Left forelimb (tissue), 1 donor: ENCODE data around the gene FAM120C.

Experiments used
- DNase-seq: peaks from one replicate; pipeline ENCODE4 v3.0.0-alpha.2; 2018; ENCODE audit warnings: low spot score

The FAM120C gene, protein sequence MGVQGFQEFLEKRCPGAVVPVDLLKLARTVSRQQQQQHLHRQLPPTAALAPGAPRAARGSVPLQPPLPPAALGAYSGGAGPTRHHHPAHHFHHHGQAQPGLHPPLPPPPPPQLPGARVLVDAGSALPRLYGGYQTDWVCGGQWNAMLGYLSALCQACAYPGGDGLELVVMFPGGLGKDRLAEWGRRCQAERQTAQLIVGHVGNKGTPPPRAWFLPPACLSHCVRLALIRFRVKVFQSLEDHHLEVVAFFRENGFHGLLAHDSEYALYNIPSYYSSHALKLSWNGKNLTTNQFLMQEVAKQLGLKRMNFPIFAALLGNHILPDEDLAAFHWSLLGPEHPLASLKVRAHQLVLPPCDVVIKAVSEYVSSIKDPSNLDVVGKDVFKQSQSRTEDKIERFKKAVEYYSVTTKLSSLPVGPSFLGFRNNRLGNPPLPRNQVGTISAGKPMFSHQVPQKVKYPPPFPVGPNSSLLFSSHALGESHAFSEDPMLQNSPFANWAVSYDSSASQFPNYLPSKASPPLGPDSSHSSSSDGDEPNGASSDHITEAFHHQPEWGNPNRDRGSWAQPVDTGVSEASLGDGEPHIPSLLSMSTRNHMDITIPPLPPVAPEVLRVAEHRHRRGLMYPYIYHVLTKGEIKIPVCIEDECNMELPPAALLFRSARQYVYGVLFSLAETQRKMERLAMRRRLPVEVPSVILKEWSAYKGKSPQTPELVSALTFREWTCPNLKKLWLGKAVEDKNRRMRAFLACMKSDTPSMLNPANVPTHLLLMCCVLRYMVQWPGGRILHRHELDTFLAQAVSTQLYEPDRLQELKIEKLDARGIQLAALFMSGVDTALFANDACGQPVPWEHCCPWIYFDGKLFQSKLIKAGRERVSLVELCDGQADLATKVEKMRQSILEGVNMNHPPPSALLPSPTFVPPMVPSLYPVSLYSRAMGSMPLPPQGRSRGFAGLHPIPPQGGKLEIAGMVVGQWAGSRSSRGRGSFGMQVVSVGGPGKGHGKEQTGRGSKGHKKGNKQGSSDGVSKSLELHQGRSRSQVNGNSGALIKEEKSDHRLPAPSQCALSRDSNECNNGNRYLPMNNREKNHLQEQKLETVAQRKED

GRCh38 chrX:54182864-54183613 is at the start of gene FAM120C:
Gene FAM120C (minus strand): TSS chrX:54183254. CDS start chrX:54183198, 56 bp downstream.
- DNase-seq: peak; percentile 88

DNA sequence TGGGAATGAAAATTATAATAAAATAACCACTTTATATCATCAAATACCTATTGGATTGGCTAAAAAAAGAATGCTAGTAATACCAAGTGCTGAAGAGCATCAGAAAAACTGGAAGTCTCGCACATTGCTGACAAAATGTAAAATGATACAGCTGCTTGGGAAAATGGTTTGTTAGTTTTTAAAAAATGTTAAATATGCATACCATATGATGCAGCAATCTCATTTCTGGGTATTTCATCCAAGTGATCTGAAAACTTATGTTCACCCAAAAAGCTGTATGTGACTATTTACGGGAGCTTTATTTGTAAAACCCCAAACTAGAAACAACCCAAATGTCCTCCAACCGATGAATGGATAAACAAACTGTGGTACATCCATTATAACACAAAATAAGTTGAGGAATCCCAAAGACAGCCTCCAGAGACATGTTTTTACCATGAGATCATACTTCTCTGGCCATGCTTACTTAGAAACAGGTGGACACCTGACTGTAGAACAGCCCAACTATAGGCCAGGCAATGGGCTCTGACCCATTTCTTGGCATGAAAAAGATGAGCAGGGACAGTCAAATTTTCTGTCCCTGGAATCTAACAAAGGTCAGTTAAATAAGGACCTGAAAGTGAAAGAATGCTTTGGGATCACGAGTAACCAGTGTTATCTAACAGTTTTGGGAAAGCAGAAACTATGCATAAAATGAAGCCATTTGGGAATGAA is 47.5 kb upstream of the FAM120C start:
- no peak for DNase-seq

- DNase-seq: no peak
Observed at GRCh38 chrX:54223581-54223980, 40.5 kb upstream of the FAM120C start.

- DNase-seq: no peak
Observed at GRCh38 chrX:54213603-54214002, 30.5 kb upstream of the FAM120C start.

DNA sequence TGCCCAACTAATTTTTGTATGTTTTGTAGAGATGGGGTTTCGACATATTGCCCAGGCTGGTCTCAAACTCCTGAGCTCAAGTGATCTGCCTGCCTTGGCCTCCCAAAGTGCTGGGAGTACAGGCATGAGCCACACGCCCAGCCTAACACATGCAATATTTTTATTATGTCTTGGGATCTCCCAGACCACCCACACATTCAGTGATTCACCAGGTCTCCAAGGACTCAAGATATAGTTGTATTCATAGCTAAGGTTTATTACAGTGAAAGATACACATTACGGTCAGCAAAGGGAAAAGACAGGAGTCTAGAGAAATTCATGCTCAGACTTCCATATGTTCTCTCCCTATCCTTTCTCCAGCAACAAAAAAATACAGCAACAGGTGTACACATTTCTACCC is 25.5 kb upstream of the FAM120C start:
- DNase-seq: no peak

- no peak for DNase-seq
Observed at GRCh38 chrX:54198262-54198661, 15.2 kb upstream of the FAM120C start.

- DNase-seq: no peak
Observed at GRCh38 chrX:54194982-54195588, 12.0 kb upstream of the FAM120C start.

GRCh38 chrX:54193085-54193821 is 10.2 kb upstream of the FAM120C start:
- DNase-seq: no peak

DNA sequence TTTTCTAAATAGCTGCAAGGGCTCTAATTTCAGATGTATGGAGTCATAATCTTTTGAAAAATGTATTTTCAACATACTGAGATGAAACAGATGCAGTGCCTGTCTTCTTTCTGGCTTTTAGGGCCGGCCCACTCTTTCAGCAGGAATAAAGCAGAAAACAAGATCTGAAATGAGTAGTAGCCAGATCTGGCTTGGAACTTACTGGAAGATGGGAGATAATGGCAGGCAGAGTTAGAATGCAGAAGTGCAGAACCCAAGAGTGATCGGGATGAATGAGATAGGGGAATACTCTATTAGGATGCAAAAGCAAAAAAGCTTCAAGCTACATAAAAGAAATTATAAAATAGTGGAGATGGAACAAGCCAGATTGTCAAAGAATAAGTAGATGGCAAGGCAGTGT is 1.4 kb upstream of the FAM120C start:
- no peak for DNase-seq

- DNase-seq: peak; percentile 62
Observed at GRCh38 chrX:54182194-54182863, 725 bp downstream of the FAM120C start.

GRCh38 chrX:54181202-54181953 is 1.7 kb downstream of the FAM120C start:
- peak; percentile 59 for DNase-seq

GRCh38 chrX:54180403-54180802 is 2.7 kb downstream of the FAM120C start:
- no peak for DNase-seq

DNA sequence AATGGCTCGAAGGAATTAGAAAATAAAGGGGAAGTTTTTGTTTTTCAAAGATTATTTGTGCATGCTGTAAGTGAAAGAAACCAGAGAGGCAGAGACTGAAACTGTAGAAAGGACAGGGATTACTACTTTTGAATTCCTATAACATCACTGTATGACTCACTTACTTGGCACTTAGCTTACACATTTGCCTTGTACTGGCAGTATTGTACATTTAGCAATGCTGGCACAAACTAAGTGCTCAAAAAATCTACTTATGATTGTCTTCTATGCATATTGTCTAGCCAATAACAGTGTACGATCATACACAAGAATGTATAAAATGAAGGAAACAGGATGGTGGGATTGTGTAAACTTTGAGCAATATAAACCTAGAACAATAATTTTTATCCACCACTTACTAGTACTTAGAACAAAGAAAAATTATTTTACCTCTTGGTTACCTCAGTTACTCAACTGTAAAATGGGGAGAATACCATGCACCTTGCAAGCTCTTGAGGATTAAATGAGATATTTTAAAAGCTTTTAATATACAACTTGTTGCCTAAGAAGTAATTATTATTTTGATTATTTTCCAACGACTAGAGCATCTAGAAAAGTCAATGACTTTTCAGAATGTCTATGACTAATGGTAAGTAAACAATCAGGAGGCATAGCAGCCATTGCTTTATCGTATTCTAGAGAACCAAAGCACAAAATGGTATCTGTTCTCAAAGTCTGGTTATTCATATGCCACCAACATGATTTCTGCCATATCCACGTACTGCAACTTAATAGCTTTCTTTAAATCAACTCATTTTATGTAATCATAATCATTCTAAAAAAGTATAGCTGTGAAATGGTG is 4.7 kb downstream of the FAM120C start:
- no peak for DNase-seq

DNA sequence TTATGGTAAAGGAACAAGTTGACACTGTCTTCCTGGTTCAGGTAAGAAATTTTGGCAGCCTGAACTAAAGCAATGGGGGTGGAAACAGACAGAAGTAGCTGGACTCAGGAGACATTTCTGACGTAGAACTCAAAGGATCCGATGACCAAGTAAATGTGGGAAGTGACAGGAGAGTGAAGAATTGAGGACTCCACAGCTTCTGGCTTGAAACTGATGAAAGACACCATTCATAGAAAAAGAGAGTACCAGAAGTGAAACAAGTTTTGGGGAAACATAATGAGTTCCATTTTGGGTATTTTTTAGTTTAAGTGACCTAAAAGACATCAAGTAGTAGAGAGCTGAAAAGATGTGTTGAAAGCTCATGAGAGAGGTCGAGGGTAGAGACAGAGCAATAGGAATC is 5.7 kb downstream of the FAM120C start:
- DNase-seq: no peak

GRCh38 chrX:54173791-54174190 is 9.3 kb downstream of the FAM120C start:
- DNase-seq: no peak

GRCh38 chrX:54172455-54172854 is 10.6 kb downstream of the FAM120C start:
- DNase-seq: no peak

DNA sequence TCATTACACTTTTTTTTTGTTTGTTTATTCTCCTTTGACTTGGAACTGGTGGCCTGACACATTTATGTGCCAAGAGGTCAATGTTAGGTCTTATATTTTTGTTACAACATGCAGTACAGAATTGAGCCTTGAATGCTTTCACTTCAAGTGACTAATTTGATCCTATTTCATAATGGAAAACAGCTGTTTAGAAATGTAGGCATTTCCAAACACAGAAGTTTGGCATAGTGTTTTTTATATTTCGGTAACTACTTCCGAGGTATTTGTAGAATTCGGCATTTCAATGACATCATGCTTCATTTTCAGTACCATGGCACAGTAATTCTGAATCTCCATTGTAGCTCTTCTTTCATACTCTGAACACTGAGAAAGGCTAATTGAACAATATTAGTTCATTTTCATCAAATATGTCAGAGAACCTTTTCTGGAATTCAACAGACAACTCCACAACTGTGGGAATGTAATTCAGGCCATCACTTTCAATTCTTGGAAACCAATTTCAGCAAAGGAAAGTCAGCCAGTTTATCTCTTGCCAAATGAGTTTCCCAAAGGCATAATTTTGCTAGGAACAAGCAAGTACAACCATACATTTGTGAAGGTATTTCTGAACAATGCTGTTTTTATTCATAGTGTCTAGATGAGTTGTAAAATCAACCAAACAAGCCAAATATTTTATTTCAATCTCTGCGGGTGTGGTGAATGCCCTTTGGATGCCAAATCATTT is 11.4 kb downstream of the FAM120C start:
- DNase-seq: no peak
